K562 (cell line): ENCODE results near the gene FGR. TPM values are rescaled to one million over a fixed set of nuclear protein-coding genes. Genes with fewer than 3 reads are reported as not detected.

Experiments used
- ATAC-seq: fragments of 200-7000 bp; cut with Tn5 transposase; 3 replicates; pipeline ENCODE4 v1.9.1; 2020; ENCODE audit warnings: moderate library complexity
- BruUV-seq: library from RNA; stranded (reverse); fragments of 400-500 nt; replicated peaks from 2 replicates; lab custom pipeline; 2021; lab: Mats Ljungman, UMichigan
- CTCF ChIA-PET: fragments of 300-600 bp; formaldehyde crosslinking; extraction: SDS; loops from one replicate; lab custom pipeline; 2021; ENCODE audit warnings: low intra/inter-chr PET ratio; lab: Yijun Ruan, JAX
- POLR2A ChIA-PET: fragments of 300-600, 350-650 bp; sonication (Branson Sonifier 250); formaldehyde crosslinking; extraction: SDS; loops from one replicate; lab custom pipeline; 2021; ENCODE audit warnings: antibody characterized with exemption, inconsistent platforms; lab: Yijun Ruan, JAX
- DNase-seq, 4 experiments: peaks; one replicate each; pipeline versions ENCODE4 v3.0.0 to v3.0.0-alpha.2; 2011 to 2018; ENCODE audit warnings: low spot score in 3 of 4, mixed read lengths in 3 of 4; ENCODE audit errors: extremely low read depth in 1 of 4
- FAIRE-seq: peaks from 2 replicates; lab custom pipeline; 2011; peaks lifted over from hg19 to GRCh38; lab: Jason Lieb, UNC
- H2AFZ ChIP-seq: 2 replicates; pipeline ENCODE4 v1.6.0; 2011; ENCODE audit warnings: low read depth, low read length, control low read depth, inconsistent platforms
- H3K27ac ChIP-seq: fragments of 200-600 bp; 3 replicates; pipeline ENCODE4 v1.8.0; 2011; ENCODE audit warnings: low read depth, mild to moderate bottlenecking, control low read depth, inconsistent platforms, low read length, moderate library complexity, mixed read lengths; ENCODE audit errors: extremely low read depth
- H3K27me3 ChIP-seq, 2 experiments: fragments of 300-600 bp in 1 of 2; 2 replicates in 1 of 2; 3 replicates in 1 of 2; pipeline versions ENCODE4 v1.6.0 to v1.8.0; 2011; ENCODE audit warnings: inconsistent platforms in 2 of 2, low read length in 2 of 2, mild to moderate bottlenecking in 1 of 2, mixed read lengths in 1 of 2, moderate library complexity in 1 of 2; ENCODE audit not compliant: control insufficient read depth in 2 of 2, insufficient read depth in 2 of 2
- H3K36me3 ChIP-seq: fragments of 300-600 bp; 3 replicates; pipeline ENCODE4 v1.8.0; 2011; ENCODE audit warnings: mild to moderate bottlenecking, low read length, inconsistent platforms; ENCODE audit not compliant: control insufficient read depth, insufficient read depth
- H3K4me1 ChIP-seq, 2 experiments: fragments of 200-600 bp in 1 of 2; replicated peaks in 1 of 2; 2 replicates in 1 of 2; 3 replicates in 1 of 2; pipeline versions ENCODE4 v1.5.1 to v1.8.0; 2011; ENCODE audit warnings: inconsistent platforms in 2 of 2, low read length in 2 of 2, mild to moderate bottlenecking in 1 of 2, mixed read lengths in 1 of 2, moderate library complexity in 1 of 2; ENCODE audit not compliant: control insufficient read depth in 2 of 2, insufficient read depth in 2 of 2
- H3K4me2 ChIP-seq: 2 replicates; pipeline ENCODE4 v1.6.1; 2011; ENCODE audit warnings: low read length, control low read depth, inconsistent platforms, mixed read lengths; ENCODE audit not compliant: insufficient read depth
- H3K4me3 ChIP-seq: fragments of 200-600 bp; sonication (generic), shearing (Covaris generic); 2 replicates; pipeline ENCODE4 v1.5.1; 2016; ENCODE audit warnings: control low read depth, inconsistent platforms
- H3K79me2 ChIP-seq: fragments of 200-600 bp; 3 replicates; pipeline ENCODE4 v1.8.0; 2011; ENCODE audit warnings: low read length, inconsistent platforms; ENCODE audit not compliant: control insufficient read depth, insufficient read depth
- H3K9ac ChIP-seq, 2 experiments: 2 replicates each; pipeline versions ENCODE4 v1.6.0 to v1.6.1; 2011; ENCODE audit warnings: low read depth in 2 of 2, low read length in 2 of 2, control low read depth in 1 of 2, inconsistent platforms in 1 of 2, mild to moderate bottlenecking in 1 of 2, mixed read lengths in 1 of 2; ENCODE audit not compliant: insufficient read depth in 1 of 2
- H3K9me1 ChIP-seq: one replicate; pipeline ENCODE4 v1.6.0; 2011; ENCODE audit warnings: inconsistent platforms, mild to moderate bottlenecking, low read length, moderate library complexity; ENCODE audit not compliant: control insufficient read depth, insufficient read depth
- H3K9me3 ChIP-seq: replicated peaks from 2 replicates; pipeline ENCODE4 v1.5.1; 2011; ENCODE audit warnings: low read depth, low read length, inconsistent platforms; ENCODE audit not compliant: control insufficient read depth, insufficient read depth
- H4K20me1 ChIP-seq: replicated peaks from 2 replicates; pipeline ENCODE4 v1.6.1; 2011; ENCODE audit warnings: low read length, inconsistent platforms, mixed read lengths; ENCODE audit not compliant: control insufficient read depth, insufficient read depth
- L3MBTL2 ChIP-seq: fragments of 450-650 bp; IDR thresholded peaks from 2 replicates; pipeline ENCODE4 v1.6.1; 2016; ENCODE audit warnings: mild to moderate bottlenecking, moderate library complexity
- LARP7 ChIP-seq: fragments of 450-650 bp; IDR thresholded peaks from 2 replicates; pipeline ENCODE4 v1.6.1; 2016
- SRF ChIP-seq, 2 experiments: fragments of 250-450, 450-650 bp in 1 of 2; sonication (Bioruptor Pico) in 1 of 2; sonication (generic) in 1 of 2; formaldehyde crosslinking; IDR thresholded peaks; 2 replicates each; pipeline versions ENCODE4 v1.5.0 to v1.5.1; 2020 to 2022; ENCODE audit warnings: mild to moderate bottlenecking in 1 of 2, missing genetic modification reagents in 1 of 2
- ZNF121 ChIP-seq: sonication (generic); formaldehyde crosslinking; conservative IDR thresholded peaks from 2 replicates; pipeline ENCODE4 v1.8.0; 2022; ENCODE audit warnings: missing genetic modification reagents
- ZNF175 ChIP-seq: fragments of 200-800 bp; sonication (Bioruptor generic); IDR thresholded peaks from 2 replicates; pipeline ENCODE4 v1.6.1; 2016; ENCODE audit warnings: low read depth, mild to moderate bottlenecking, missing genetic modification characterization, missing compliant biosample characterization
- WGBS: fragments of 100-300 bp; shearing (Covaris generic); methylation state at CpG from one replicate; pipeline ENCODE4 v1.1.6; 2016; ENCODE audit warnings: low coverage, mixed read lengths; ENCODE audit not compliant: insufficient coverage; ENCODE audit errors: missing lambda C conversion rate; 5-methylcytosine and 5-hydroxymethylcytosine counted together
- in situ Hi-C: fragments of 300-500 bp; cut with MboI; formaldehyde crosslinking; loops from 4 replicates; pipeline ENCODE4 v1.15.0; 2018; ENCODE audit warnings: inconsistent platforms, mixed read lengths
- intact Hi-C: fragments of 100-400 bp; cut with micrococcal nuclease; formaldehyde crosslinking; loops from 2 replicates; pipeline ENCODE4 v1.14.2; 2022
- polyA plus RNA-seq, 8 experiments: library from polyadenylated mRNA; depleted of rRNA in 4 of 8; stranded (reverse) in 5 of 8; unstranded in 3 of 8; fragments of >200 nt; fragmentation: Nextera tagmentation in 2 of 8; fragmentation: Illumina TruSeq in 1 of 8; extraction: Ambion mirVana in 2 of 8; extraction: Trizol in 1 of 8; gene quantifications; 2 replicates each; pipeline versions ENCODE4 v1.2.1 to v1.2.3, GENCODE V29; 2011 to 2014; ENCODE audit warnings: inconsistent platforms in 1 of 8, missing spikeins in 1 of 8
- total RNA-seq, 7 experiments: library from RNA; depleted of rRNA in 6 of 7; stranded (reverse); fragments of >200 nt in 6 of 7; fragmentation: Illumina TruSeq in 2 of 7; extraction: Trizol in 2 of 7; gene quantifications; 2 replicates each; pipeline versions ENCODE4 v1.2.1 to v1.2.3, GENCODE V29; 2011 to 2021; ENCODE audit warnings: low replicate concordance in 1 of 7

Gene FGR
- total and polyA plus RNA-seq, 9 of the 15 experiments (the other 6 are each of a cell fraction or from before 2014, with no cell fraction given) = 0.04 to 0.11 TPM; not detected in 7

DNA sequence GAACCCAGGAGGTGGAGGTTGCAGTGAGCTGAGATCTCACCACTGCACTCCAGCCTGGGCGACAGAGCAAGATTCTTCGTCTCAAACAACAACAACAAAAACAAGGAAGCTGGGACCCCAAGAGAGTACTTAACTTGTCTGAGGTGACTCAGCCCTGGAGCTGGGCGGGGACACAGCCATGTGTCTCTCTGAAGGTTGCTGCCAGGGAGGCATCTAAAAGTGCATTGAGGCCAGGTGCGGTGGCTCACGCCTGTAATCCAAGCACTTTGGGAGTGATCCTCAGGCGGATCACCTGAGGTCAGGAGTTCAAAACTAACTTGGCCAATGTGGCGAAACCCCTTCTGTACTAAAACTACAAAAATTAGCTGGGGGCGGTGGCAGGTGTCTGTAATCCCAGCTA is 29.3 kb upstream of the FGR start:
- Histone ChIP-seq H3K9me3 (no peaks in the 10 kb centered on the region), H3K9me1 (no peaks in the 10 kb centered on the region), H3K36me3 (no peaks in the 10 kb centered on the region), H3K4me2 (no peak overlapping the region), H3K27ac (no peak overlapping the region), H3K9ac (no peak overlapping the region), H2AFZ (no peak overlapping the region), H3K79me2 (no peaks in the 10 kb centered on the region), H3K27me3 (no peaks in the 10 kb centered on the region), H4K20me1 (no peaks in the 10 kb centered on the region), H3K4me3 (no peak overlapping the region), H3K4me1 (peaks cover 23 to 37% of the 10 kb centered on the region in 2 experiments)
- ATAC-seq (no peak), FAIRE-seq (no peak), DNase-seq (no peak)
- CTCF ChIA-PET = interaction anchor here (0.6 to 8.3 kb wide), 2 partner anchors 56 to 343 kb away, joined by 4 to 157 read pairs; no protein-coding TSS in a partner anchor
- intact Hi-C loops (loop anchor here (5.0 to 10.0 kb wide), 3 partner anchors 107 to 619 kb away; no protein-coding TSS in a partner anchor), in situ Hi-C loops (loop anchor here (5.0 kb wide), 3 partner anchors 52 to 272 kb away; partner anchors contain the start of gene GPR3)
- 49% methylated on average over 8 of the region's 8 CpGs for WGBS
- BruUV-seq = no TSS peak
- POLR2A ChIA-PET = no interaction called here
- TF ChIP-seq LARP7 (no peak), SRF (CRISPR knock-in tag; IDR thresholded peaks at IDR 0.05) (peak in 1 of 2 experiments; percentile 69; a peak in 1 of 4 replicates), ZNF175 (no peak), L3MBTL2 (no peak), ZNF121 (CRISPR knock-in tag) (peak; percentile 69; the same call in 1 of the 2 replicates)
